Measurements from ENCODE around the gene RUSC1. TPM values are rescaled to one million over a fixed set of nuclear protein-coding genes. Genes with fewer than 3 reads are reported as not detected.

RUSC1 gene
- total RNA-seq, 1 experiment from 2014 or later: 43.3 TPM

DNA sequence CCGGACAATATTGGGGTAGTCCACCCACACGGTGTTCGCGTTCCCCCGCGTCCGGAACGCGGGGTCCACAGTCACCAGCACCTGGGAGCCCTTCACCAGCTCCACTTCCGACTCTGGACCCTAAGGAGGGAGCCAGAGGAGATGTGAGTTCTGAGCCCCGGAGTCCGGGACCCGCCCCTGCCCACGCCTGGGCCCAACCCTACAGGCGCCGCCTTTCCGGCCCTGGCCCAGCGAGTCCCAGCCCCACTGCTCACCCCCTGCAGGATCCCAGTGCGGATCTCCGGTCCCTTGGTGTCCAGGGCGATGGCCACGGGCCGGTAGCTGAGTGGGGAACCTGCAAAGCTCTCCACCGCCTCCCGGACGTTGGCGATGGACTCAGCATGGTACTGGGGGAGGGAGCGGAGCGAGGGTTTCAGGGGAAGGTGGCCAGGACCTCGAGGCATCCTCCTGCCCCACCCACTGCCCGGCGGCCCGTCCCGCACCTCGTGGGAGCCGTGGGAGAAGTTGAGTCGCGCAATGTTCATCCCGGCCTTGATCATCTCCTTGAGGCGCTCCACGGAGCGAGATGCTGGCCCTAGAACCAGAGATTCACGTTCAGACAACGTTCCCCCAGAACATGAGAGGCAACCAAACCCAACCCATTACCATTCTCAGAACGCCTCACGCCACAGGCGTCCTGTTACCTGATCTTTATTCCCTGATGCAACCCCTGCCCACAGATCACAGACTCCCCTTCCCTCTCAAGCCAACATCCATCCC, 25.3 kb upstream of the RUSC1 start:
- no peak for DNase-seq (ENCODE audit: low read depth)

DNA sequence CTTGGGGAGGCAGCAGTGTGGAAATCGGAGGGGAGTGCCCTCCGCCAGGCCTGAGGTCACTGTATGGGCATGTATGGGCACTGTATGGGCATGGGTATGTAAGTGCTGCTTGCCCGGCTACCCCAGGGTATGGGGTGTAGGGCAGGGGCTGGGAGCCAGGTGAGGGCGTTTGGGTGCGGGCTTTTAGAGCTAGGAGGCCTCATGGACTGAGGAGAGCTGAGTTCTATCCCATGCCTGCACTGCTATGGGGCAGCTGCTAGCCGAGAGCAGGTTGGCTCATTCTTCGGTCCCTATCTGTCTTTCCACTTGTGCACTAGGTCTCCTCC, 24.8 kb upstream of the RUSC1 start:
- DNase-seq (ENCODE audit: low read depth): no peak

DNA sequence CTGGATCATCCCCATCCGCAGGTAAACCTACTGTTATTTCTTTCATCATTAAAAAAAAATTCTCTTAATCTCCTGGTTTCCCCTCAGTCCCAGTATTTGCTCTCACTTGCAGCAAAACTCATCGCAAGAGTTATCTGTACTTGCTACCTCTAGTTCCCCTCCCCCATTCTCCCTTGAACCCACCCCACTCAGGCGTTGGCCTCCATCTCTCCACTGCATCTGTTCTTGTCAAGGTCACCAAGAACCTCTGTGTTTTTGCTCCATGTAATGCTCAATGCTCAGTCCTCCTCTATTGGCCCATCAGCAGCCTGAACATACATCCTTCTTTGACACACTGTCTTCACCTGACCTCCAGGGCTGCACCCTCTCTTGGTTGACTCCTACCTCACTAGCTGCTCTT, 24.0 kb upstream of the RUSC1 start:
- DNase-seq (ENCODE audit: low read depth): no peak

DNA sequence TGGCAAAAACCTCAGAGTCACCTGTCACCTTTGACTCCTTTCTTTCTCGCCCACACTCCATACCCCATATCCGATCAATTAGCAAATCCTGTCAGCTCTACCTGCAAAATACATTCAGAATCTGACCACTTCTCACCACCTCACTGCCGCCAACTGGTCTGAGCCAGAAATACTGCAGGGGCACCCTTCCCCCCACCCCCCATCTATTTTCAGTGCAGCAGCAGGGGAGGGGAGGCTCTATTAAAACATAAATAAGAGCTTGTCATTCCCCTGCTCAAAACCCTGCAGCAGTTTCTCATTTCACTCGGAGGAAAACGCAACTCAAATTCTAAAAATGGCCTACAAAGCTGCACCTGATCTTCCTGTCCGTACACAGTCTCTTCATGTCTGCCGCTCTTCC, 23.3 kb upstream of the RUSC1 start:
- no peak for DNase-seq (ENCODE audit: low read depth)

DNA sequence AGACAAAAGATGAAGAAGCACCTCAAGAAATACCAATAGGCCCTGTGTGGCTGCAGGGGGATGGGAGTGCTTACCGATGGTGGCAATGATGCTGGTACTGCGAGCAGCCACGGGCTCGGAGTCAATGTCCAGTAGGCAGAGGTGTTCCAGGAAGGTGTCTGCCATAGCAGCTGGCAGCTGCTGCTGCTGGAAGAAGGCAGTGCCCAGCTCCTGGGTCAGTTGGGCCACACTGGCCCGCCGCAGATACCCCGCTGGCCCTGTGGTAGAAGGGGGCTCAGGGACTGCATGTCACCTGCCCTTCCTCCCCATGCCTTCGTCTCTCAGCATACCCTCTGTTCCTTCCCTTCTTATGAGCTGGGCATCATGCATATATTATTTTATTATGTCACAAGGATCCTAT, 20.7 kb upstream of the RUSC1 start:
- DNase-seq (ENCODE audit: low read depth): no peak

DNA sequence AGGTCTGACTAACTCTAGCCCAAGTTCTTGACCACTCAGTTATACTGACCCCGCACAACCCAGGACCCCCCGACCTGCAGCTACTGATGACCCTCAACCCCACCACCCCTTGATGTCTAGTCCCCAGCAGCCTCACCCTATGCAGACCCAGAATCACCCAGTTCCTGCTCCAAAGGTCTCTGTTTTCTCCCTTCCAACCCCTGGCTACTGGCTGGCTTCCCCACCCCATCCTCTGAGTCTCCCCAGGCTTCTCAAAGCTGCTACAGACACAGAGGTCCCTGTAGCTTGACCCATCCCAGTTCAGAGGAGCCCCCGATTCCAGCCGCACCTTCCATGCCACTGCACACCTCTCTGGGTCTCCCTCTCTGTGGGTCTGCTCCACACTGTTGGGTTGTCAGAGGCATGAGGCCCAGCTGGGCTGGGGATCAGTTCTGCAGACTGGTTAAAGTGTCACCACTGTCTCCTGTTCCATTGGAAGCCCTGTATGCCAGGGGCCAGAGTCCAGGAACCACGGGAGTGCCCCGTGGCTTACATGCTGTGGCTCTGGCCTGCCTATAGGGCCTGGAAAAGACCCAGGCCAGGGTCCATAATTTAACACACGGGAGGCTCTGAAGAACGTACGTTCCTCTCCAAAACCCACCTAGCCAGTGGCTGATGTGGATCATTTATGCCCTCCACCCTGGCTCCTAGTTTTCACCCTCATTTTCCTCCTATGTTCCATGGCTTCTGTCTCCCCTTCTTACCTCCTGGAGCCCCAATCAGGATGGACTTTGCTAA, 20.0 kb upstream of the RUSC1 start:
- DNase-seq (ENCODE audit: low read depth): no peak

DNA sequence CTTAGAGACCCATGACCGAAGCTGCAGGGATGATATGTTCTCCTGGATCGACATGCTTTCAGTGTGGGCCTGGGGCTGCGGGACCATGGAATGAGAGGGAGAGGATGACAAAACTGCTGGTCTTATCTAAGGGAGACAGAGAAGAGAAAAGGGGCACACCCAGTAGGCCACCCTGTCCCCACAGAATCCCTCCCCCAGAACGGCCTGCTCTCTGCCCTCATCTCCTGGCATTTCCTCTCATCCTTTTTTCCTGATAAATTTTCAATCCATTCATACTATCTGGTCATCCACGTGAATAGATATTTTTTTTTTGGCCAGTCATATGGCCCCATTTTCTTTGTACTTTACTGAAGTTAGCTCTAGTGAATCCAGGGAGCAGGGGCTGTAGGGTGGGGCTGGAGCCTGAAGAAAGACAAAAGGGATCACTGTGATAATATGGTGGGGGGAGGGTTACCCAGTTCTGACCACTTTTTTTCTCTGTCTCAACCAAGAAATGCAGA, 19.3 kb upstream of the RUSC1 start, which contains the start of gene PKLR:
PKLR (minus strand) TSS at position 97 of the 500 bp plus-strand sequence; CDS start at position 54, 43 bp downstream.
- DNase-seq (ENCODE audit: low read depth): no peak

DNA sequence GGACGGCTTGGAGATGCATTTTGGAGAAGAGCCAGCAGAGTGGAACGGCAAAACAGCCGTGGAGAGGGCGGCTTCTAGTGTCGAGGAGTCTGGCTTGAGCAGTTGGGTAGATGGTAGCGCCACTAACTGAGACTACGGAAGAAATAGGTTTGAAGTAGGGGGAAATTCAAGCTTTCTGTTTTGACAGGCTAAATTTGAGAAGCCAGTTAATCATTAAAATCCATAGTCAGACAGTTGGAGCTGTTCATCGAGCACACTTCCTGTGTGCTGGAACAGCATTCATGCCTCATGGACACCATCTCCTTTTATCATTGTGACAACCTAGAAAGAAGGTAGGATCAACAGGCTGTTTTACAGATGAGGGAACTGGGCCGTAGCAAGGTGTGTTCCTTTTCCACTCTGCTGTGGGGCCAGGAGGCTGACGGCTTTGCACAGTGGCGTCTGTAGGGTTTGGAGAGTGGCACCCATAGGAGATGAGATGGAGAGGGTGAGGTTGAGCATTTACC, 16.1 kb upstream of the RUSC1 start:
- DNase-seq (ENCODE audit: low read depth): no peak

DNA sequence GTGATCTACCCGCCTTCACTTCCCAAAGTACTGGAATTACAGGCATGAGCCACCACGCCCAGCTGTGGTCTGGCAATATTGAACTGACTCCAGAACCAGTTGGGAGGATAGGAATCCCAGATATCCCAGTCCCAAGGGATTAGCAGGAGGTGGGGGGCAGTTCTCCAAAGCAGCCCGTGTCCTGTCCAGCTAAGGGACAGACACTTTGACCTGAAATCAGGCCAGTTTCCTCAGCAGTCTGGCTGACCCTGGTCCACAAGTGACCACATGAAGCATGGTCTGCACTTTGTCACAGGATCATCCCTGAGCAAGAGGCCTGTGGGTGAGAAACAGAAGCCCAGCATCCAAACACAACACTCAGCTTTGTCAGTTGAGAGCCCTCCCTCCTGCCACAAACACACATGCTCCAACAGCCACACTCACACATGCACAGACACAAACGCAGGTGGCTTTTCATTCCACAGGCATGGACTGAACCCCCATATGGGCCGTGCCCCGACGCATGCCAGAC, 14.8 kb upstream of the RUSC1 start:
- DNase-seq (ENCODE audit: low read depth): peak; percentile 69

DNA sequence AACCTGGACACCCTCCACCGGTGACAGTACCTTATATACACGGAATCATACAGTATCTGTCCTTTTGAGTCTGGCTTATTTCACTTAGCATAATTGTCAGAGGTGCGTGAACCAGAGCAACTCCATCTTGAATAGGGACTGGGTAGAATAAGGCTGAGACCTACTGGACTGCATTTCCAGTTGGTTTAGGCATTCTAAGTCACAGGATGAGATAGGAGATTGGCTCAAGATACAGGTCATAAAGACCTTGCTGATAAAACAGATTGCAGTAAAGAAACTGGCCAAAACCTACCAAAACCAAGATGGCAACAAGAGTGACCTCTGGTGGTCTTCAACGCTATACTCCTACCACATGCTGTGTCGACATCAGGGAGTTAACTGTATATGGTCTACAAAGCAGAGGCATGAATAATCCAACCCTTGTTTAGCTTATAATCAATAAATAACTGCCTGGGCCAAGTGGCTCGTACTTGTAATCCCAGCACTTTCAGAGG, 13.4 kb upstream of the RUSC1 start:
- peak; percentile 66 for DNase-seq (ENCODE audit: low read depth)

DNA sequence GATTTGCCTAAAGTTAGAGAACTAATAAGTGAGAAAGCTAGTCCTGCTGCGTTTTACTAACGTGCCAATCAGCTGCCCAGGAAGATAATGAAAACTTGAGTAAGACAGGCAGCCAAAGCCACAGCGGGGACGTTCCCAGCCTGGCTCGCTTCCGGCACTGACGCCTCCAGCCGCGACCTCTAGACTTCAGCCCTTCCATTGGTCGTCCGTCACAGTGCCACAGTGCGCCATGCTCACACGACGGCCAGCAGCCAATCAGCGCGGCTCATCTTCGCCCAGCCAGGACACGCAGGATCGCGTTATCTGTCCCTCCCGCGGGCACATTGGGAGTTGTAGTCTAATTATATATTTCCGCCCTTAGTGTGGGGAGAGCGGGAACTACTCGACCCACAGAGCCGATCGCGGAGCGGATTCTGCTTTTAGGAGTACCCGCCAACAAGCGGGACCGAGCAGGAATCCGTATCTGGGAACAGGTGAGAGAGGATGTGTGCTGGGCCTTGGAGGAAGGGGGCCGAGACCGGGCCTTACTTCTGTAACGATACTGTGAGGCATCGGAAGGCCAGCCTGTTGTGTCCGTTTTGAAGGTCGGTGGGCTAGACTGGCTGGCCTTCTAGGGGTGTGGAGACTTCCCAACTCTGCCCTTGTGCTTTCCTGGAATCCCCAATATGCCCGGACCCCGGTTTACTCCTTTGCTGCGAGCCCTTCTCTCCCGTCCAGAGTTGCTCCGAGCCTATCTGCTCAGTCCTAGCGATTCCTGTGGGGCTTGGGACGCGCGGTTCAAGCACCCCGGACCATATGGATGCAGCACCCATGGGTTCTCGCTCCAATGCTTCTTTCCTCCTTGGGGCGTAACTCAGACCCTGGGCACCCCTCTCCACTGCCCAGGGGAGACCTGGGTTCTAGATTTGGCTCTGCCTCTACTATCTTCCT, 11.9 kb upstream of the RUSC1 start, which contains the start of gene FDPS:
FDPS (plus strand) TSS at position 374 of the 930 bp plus-strand sequence. CDS start 924 bp downstream, outside the sequence.
- DNase-seq (ENCODE audit: low read depth): peak; percentile 99

DNA sequence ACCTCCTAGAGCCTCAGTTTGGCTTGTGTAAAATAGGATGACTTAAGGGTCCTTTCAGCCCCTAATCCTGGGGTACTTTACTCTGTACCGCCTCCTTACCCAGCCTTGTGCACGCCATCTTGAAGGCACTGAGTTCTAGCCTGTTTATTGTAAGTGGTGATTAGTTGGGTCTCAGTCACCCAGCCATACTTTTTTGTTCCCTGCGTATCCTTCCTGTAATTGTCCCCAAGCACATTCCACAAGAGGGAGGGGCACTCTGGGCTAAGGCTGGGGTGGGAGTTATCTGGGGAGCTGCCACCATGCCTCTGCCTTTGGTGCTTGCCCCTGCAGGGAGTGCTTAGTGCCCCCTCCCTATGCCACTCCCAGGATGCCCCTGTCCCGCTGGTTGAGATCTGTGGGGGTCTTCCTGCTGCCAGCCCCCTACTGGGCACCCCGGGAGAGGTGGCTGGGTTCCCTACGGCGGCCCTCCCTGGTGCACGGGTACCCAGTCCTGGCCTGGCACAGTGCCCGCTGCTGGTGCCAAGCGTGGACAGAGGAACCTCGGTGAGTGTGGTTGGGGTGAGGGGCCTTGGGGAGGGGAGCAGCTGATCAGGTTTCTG, 11.2 kb upstream of the RUSC1 start:
- DNase-seq (ENCODE audit: low read depth): no peak

DNA sequence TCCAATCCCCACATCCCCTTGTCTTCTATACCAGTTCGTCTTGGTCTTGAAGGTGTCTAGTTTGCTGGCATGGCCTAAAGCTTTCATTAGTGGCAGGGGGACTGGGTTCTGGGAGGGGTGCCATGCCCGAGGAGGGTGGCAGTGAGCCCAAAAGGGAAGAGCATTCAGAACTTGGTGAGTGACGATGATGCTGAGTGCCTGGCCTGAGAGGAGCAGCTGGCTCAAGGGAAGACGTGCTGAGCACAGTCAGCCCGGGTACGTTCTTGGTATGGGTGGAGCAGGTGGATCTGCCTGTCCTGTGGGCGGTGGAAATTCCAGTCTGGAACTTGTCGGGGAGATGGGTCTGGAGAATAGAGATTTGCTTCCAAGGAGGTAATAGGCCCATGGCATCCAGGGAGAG, 7.4 kb upstream of the RUSC1 start:
- DNase-seq (ENCODE audit: low read depth): no peak

DNA sequence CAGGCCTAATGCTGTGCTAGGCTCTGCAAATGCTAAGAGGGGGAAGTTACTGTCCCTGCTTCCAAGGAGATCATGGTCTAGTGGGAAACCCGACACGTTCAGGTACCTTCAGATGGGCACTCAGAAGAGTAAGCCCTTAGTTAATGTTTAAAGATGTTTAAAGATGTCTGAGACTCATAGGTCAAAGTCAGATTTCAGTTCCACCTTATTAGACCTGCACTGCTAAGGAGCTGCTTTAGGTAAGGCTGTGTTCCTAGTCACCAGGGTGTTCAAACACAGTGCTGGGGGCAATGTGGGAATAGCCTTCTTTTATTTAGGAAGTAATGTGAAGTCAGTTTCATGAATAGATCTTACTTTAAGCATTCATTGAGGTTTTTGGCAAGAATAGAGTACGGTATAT, 3.8 kb upstream of the RUSC1 start:
- no peak for DNase-seq (ENCODE audit: low read depth)

DNA sequence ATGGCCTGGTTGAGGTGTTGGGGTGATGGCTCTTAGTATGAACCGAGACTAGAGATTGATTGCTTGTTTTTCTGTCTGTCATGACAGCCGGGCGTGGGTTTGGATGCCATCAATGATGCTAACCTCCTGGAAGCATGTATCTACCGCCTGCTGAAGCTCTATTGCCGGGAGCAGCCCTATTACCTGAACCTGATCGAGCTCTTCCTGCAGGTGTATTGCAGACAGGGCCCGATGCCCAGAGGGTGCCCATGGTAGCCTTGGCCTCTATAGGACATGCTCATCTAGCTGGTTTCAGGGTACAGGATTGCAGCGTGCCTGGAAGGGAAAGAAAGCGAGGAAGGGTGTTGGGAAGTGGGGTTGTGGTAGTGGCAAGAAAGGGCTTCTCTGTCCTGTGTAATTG, 2.6 kb upstream of the RUSC1 start:
- DNase-seq (ENCODE audit: low read depth): no peak

DNA sequence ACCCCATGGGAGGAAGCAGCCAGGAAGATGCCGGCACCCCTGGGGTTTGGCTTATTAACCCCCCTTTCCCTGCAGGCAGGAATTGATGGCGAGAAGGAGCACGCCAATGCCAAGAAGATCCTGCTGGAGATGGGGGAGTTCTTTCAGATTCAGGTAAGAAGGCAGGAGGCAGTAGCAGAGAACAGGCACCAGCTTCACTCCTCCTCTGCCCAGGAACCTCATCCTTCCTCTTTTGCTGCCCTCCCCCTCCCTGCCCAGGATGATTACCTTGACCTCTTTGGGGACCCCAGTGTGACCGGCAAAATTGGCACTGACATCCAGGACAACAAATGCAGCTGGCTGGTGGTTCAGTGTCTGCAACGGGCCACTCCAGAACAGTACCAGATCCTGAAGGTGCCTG, 1.2 kb upstream of the RUSC1 start:
- no peak for DNase-seq (ENCODE audit: low read depth)

DNA sequence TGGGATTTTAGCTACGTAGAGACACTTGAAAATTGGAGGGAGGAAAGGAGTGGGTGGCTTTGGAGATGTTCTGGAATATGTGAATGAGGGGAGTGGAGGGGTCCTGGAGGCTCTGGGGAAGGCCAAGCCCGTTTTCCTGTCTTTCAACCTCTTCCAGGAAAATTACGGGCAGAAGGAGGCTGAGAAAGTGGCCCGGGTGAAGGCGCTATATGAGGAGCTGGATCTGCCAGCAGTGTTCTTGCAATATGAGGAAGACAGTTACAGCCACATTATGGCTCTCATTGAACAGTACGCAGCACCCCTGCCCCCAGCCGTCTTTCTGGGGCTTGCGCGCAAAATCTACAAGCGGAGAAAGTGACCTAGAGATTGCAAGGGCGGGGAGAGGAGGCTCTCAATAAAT, 442 bp upstream of the RUSC1 start:
- no peak for DNase-seq (ENCODE audit: low read depth)

DNA sequence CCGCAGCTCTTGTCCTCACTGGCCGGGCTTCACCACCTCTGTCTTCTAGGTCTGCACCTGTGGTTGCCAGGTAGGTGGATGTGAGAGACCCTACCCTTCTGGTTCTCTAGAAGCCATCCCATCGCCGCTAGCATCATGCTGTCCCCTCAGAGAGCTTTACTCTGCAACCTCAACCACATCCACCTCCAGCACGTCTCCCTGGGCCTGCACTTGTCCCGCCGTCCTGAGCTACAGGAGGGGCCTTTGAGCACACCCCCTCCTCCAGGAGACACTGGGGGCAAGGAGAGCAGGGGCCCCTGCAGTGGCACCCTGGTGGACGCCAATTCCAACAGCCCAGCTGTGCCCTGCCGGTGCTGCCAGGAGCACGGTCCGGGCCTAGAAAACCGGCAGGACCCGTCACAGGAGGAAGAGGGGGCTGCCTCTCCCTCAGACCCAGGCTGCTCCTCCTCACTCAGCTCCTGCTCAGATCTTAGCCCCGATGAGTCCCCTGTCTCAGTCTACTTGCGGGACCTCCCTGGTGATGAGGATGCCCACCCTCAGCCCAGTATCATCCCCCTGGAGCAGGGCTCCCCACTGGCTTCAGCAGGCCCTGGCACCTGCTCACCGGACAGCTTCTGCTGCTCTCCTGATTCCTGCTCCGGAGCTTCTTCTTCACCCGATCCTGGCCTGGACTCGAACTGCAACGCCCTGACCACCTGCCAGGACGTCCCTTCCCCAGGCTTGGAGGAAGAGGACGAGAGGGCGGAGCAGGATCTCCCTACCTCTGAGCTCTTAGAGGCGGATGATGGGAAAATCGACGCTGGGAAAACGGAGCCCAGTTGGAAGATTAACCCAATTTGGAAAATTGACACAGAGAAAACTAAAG, 1.2 kb downstream of the RUSC1 start:
- no peak for DNase-seq (ENCODE audit: low read depth)

DNA sequence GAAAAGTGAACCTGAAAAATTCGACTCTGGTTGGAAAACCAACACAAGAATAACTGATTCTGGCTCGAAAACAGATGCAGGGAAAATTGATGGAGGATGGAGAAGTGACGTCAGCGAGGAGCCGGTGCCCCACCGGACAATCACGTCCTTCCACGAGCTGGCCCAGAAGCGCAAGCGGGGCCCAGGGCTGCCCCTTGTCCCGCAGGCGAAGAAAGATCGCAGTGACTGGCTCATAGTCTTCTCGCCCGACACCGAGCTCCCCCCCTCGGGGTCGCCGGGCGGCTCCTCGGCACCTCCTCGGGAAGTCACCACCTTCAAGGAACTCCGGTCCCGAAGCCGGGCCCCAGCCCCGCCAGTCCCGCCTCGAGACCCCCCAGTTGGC, 1.9 kb downstream of the RUSC1 start:
- DNase-seq (ENCODE audit: low read depth): peak; percentile 37

Data from LHCN-M2 (cell line).